ENCODE data around the gene SHB. TPM values are rescaled to one million over a fixed set of nuclear protein-coding genes. Genes with fewer than 3 reads are reported as not detected.

The SHB gene
- total and polyA plus RNA-seq, 8 donors = 16.1 to 26.8 (median 21.9) TPM

DNA sequence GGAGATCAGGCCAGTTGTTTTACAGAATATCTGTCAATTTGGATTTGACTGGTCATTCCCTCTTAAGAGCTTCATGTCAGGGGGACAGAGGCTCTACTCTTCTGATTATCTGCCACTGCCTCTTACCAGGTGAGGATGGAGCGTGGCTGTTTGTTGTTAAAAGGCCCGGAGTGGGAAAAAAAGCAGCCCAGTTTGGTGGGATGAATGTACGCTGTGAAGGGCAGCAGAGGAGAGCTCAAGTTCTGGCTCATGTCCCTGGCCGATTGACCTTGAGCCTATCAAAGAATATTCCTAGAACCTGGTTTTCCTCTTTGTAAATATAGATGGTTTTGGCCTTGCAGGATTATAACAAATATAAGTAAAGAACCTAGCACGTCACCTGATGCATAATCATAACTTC, 16.3 kb upstream of the SHB start:
- ATAC-seq (no peak), DNase-seq (no peak)
- Histone ChIP-seq H3K4me1 (peaks cover 0 to 37% of the 10 kb centered on the region in 2 donors), H3K27me3 (no peaks in the 10 kb centered on the region), H3K36me3 (no peaks in the 10 kb centered on the region), H3K4me3 (no peak overlapping the region), H3K9me3 (no peaks in the 10 kb centered on the region), H3K27ac (no peak overlapping the region)
- intact Hi-C loops (cut with DNase I) = loop anchor here in 1 of 2 donors (10.0 kb wide), 1 partner anchor 171 kb away; no protein-coding TSS in a partner anchor
- TF ChIP-seq, protein P1, sequence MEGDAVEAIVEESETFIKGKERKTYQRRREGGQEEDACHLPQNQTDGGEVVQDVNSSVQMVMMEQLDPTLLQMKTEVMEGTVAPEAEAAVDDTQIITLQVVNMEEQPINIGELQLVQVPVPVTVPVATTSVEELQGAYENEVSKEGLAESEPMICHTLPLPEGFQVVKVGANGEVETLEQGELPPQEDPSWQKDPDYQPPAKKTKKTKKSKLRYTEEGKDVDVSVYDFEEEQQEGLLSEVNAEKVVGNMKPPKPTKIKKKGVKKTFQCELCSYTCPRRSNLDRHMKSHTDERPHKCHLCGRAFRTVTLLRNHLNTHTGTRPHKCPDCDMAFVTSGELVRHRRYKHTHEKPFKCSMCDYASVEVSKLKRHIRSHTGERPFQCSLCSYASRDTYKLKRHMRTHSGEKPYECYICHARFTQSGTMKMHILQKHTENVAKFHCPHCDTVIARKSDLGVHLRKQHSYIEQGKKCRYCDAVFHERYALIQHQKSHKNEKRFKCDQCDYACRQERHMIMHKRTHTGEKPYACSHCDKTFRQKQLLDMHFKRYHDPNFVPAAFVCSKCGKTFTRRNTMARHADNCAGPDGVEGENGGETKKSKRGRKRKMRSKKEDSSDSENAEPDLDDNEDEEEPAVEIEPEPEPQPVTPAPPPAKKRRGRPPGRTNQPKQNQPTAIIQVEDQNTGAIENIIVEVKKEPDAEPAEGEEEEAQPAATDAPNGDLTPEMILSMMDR (IDR thresholded peaks at IDR 0.05) = no peak

DNA sequence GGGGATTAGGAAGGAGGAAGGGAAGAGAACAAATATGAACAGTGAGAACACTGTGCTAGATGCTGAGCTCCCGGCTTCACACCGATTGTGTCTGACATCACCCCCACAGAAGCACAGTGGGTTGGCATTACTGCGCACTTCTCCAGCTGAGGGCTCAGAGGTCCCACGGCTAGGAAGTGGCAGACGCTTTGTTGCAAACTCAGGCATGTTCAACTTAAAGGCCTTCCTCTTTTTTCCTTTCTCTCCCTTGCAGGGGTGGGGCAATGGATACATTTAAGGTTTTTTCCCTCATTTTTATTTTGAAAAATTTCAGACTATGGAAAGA, 15.5 kb upstream of the SHB start:
- peak; percentile 43 for ATAC-seq
- peak in 1 of 4 donors; percentile 68 for DNase-seq
- Histone ChIP-seq H3K9me3 (no peaks in the 10 kb centered on the region), H3K36me3 (no peaks in the 10 kb centered on the region), H3K4me3 (no peak overlapping the region), H3K4me1 (peaks cover 0 to 41% of the 10 kb centered on the region in 2 donors), H3K27me3 (no peaks in the 10 kb centered on the region), H3K27ac (no peak overlapping the region)
- TF ChIP-seq, protein P1 (IDR thresholded peaks at IDR 0.05) = no peak
- intact Hi-C loops (cut with DNase I) = loop anchor here in 1 of 2 donors (10.0 kb wide), 1 partner anchor 170 kb away; no protein-coding TSS in a partner anchor

DNA sequence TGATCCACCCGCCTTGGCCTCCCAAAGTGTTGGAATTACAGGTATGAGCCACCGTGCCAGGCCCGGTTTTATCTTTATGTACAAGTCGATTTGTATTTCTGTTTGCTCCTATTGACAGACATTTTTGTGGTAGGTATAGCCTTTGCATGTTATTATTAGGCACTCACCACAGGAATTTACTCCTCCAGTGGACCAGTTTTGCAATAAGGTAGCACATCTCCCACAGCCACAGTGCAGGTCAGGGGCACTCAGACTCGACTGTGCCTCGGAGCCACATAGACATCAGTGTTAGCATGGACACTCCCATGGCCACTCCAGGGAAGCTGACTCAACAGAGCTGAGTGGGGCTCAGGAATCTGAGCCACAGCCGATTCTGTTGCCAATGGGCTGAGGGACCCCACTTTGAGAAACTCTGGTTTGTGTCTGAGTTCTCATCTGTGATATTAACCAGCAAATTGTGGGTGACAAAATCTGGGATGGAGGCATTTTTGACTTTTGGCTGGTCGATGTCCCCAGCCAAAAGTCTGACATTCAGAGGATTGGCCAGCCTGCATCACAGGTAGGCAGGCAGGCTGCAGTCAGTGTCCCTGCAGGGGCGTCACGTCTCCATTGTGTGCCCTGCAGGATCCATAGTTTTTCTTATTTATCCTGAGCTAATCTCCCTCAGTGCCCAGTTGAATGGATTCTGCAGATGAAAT, 15.0 kb upstream of the SHB start:
- Histone ChIP-seq H3K27me3 (no peaks in the 10 kb centered on the region), H3K4me3 (no peak overlapping the region), H3K9me3 (no peaks in the 10 kb centered on the region), H3K36me3 (no peaks in the 10 kb centered on the region), H3K4me1 (peaks cover 0 to 46% of the 10 kb centered on the region in 2 donors), H3K27ac (no peak overlapping the region)
- TF ChIP-seq, protein P1 (IDR thresholded peaks at IDR 0.05) = no peak
- peak; percentile 21 for ATAC-seq
- intact Hi-C loops (cut with DNase I) = loop anchor here in 1 of 2 donors (10.0 kb wide), 1 partner anchor 169 kb away; no protein-coding TSS in a partner anchor
- no peak for DNase-seq

DNA sequence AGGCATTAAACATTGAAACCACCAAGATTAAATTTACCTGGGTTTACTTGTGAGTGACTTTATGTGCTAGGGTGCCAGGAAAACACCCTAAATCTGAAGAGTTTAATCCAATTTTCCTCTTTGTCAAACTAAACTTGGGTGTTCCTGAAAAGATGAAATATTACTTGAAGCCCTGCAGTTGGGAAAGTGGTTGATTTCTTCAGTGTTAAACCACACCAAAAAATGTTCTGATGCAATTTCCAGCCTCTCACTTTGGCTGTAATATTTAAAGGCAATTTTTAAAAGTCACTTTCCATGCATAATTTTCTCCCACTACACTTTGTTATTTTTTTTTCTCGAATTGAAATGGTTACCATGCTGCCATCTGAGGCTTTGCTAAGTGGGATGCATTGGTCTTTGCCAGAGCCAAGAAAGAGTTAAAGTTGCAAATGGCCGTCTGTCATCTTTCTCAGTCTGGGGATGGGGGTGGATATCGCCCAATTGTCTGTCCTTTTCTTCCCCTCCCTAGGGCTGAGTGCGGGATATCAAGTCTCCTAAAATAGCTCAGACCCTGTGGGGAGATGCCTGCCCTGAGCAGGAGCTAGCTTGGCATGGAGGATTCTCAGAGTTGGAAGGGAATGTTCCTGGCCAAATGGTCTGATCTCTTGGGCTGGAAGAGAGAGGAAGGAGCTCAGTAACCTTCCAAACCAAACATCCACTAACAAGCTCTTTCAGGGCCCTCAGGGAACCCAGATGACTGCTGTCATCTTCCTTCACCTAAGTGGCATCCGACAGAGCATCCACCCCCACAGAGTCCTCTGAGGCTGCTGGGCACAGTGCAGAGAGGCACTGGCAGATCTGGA, 13.6 kb upstream of the SHB start:
- ATAC-seq = no peak
- peaks cover 0 to 40% of the 10 kb centered on the region in 2 donors for H3K4me1 ChIP-seq
- no peaks in the 10 kb centered on the region for H3K27me3 ChIP-seq
- no peaks in the 10 kb centered on the region for H3K36me3 ChIP-seq
- TF ChIP-seq, protein P1 (IDR thresholded peaks at IDR 0.05) = no peak
- intact Hi-C loops (cut with DNase I) = loop anchor here in 1 of 2 donors (10.0 kb wide), 1 partner anchor 168 kb away; no protein-coding TSS in a partner anchor
- H3K4me3 ChIP-seq = no peak overlapping the region
- no peak for DNase-seq
- H3K27ac ChIP-seq = no peak overlapping the region
- no peaks in the 10 kb centered on the region for H3K9me3 ChIP-seq

Measured in left lung (tissue), 10 donors.